Coronary artery (tissue), 2 donors: ENCODE measurements around the gene FBLN2.

Experiments
- DNase-seq: peaks from one replicate; pipeline ENCODE4 v3.0.0-alpha.2; 2017; ENCODE audit warnings: low spot score
- H3K27ac ChIP-seq, 2 donors: fragments of 200-600 bp; sonication (generic); one replicate each; pipeline ENCODE4 v1.5.1; 2016 to 2019
- H3K4me3 ChIP-seq: fragments of 200-600 bp; sonication (generic); 2 replicates; pipeline ENCODE4 v1.5.1; 2016; ENCODE audit warnings: mild to moderate bottlenecking, moderate library complexity
- CTCF ChIP-seq: fragments of 200-600 bp; sonication (generic); IDR thresholded peaks from one replicate; pipeline ENCODE4 v1.5.1; 2019; ENCODE audit warnings: antibody characterized with exemption

The FBLN2 gene

GRCh38 chr3:13666781-13667709 is 118.1 kb downstream of the FBLN2 start:
- no peak for TF ChIP-seq CTCF
- no peak for DNase-seq
- Histone ChIP-seq H3K4me3 (no peak overlapping the region), H3K27ac (no peak overlapping the region)

- no peak overlapping the region for H3K4me3 ChIP-seq
- no peak for DNase-seq
- no peak for TF ChIP-seq CTCF
- H3K27ac ChIP-seq, result no peak overlapping the region
Measured at GRCh38 chr3:13668136-13668535, 119.2 kb downstream of the FBLN2 start.

GRCh38 chr3:13669457-13669856 is 120.5 kb downstream of the FBLN2 start:
- H3K4me3 ChIP-seq, result no peak overlapping the region
- no peak overlapping the region for H3K27ac ChIP-seq
- DNase-seq, result no peak
- no peak for TF ChIP-seq CTCF

- Histone ChIP-seq H3K27ac (no peak overlapping the region), H3K4me3 (no peak overlapping the region)
- no peak for TF ChIP-seq CTCF
- no peak for DNase-seq
Measured at GRCh38 chr3:13670292-13670691, 121.4 kb downstream of the FBLN2 start.

- no peak for DNase-seq
- no peak overlapping the region for H3K4me3 ChIP-seq
- no peak for TF ChIP-seq CTCF
- H3K27ac ChIP-seq, result no peak overlapping the region
Measured at GRCh38 chr3:13671482-13672233, 122.7 kb downstream of the FBLN2 start.

GRCh38 chr3:13673207-13673606 is 124.3 kb downstream of the FBLN2 start:
- no peak for DNase-seq
- Histone ChIP-seq H3K4me3 (no peak overlapping the region), H3K27ac (no peak overlapping the region)
- no peak for TF ChIP-seq CTCF
